RCC 7860 (cell line): ENCODE results near the gene MTMR1.

Source experiments
- DNase-seq: peaks from one replicate; pipeline ENCODE4 v3.0.0-alpha.2; 2015; ENCODE audit warnings: low spot score
- FAIRE-seq: peaks from 2 replicates; lab custom pipeline; 2012; peaks lifted over from hg19 to GRCh38; lab: Jason Lieb, UNC

Gene MTMR1

DNA sequence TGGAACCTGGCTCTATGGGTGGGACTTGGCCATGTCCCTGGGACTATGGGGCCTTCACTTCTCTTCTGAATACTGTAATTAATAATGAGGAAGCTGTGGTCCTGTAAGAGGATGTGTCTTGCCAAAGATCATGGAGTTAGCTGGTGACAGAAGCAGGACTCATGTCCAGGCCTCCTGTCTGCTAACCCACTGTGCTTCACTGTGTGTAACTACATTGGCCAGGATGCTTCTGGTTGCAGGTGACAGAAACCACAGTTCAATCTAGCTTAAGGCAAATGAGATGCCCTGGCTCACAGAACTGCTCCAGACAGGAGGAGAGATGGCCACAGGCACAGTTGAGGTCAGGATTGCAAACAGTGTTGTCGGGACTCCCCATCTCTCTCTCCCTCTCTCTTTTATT, 3.1 kb downstream of the MTMR1 start:
- FAIRE-seq (no peak), DNase-seq (no peak)

DNA sequence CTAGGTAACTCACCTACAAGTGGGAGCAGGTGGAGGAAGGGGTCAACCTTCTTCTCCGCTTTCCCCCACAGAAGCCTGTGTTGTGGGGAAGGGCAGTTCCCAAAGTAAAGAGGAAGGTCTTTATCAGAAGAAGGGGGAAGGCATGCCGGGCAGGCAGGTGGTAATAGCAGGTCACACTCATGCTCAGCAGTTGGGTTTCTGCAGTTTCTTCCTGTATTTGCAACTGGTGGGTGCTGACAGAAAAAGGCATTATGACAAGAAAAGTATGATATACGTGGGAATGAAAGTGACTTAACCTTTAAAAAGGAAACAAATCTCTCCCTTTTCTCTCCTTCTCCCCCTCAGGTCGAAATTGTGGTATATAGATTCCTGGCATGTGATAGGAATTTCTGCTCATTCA, 3.7 kb downstream of the MTMR1 start:
- no peak for FAIRE-seq

DNA sequence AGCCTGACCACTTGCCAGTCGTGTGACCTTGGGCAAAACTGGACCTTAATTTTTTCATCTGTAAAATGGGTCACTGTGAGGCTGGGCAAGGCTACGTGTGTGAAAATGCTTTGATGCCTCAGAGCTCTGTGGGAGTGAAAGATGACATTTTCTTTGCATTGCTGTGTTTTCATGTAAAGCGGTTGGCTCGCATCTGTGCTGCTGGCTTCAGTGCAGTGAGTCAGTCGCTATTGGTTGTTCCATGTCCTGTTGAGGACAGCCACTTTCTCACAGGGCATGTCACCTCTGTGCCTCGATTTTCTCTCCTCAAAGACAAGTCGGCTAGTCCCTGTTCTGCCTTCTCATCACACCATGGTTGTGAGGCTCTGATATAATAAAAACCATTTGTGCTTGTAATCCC, 4.4 kb downstream of the MTMR1 start:
- DNase-seq (no peak), FAIRE-seq (no peak)

More for the DNA sequence above, 3.7 kb downstream of the MTMR1 start:
- no peak for DNase-seq

DNA sequence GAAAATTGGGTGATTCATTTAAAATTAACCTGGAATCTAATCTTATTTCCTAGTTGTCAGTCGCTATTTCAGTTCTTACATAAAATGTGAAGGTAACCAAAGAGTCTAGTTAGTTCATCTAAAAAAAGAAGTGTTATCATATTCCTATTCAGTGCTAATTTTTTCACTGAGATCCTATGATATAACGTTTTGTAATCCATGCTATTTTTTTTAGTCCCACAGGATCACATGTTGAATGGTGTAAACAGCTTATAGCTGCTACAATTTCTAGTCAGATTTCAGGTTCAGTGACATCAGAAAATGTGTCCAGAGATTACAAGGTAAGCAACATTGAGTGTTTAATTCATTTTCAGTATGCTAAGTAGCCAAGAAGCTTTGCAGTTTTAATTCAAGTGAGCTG, 5.8 kb downstream of the MTMR1 start:
- DNase-seq: no peak

DNA sequence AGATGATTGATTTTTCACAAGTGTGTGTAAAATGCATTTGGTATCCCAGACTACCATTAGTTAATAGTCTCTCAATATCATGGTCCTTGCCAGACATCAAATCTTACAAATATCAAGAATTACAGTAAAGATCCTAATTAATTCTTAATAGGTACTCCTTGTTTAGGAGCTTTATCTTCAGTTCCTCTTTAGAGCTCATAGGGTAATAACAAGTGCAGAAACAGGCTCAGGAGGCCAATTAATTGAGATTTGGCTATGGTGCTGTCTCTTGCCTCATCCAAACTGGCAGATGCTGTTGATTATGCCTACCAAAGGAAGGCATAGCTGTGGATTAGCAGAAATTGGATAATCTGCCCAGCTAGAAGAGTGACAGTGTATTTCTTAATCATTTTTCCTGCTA, 6.9 kb downstream of the MTMR1 start:
- DNase-seq: no peak
- FAIRE-seq: no peak

More for the DNA sequence above, 5.8 kb downstream of the MTMR1 start:
- FAIRE-seq: no peak

DNA sequence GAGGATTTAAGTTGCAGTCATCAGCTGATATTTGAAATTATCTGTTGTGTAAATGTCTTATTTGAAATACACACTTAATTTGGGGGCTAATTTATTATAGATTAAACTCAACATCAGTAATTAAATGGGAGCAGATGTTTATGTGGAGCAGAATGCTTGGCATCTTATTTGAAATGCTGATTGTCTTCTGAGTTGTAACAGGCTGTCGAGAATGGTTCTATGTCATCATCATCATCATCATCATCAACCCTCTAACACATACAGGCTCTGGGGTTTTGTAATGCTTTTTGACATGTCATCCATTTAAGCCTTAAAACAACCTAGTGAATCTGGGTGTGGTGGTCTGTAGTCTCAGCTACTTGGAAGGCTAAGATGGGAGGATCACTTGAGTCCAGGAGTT, 8.2 kb downstream of the MTMR1 start:
- no peak for FAIRE-seq
- no peak for DNase-seq

DNA sequence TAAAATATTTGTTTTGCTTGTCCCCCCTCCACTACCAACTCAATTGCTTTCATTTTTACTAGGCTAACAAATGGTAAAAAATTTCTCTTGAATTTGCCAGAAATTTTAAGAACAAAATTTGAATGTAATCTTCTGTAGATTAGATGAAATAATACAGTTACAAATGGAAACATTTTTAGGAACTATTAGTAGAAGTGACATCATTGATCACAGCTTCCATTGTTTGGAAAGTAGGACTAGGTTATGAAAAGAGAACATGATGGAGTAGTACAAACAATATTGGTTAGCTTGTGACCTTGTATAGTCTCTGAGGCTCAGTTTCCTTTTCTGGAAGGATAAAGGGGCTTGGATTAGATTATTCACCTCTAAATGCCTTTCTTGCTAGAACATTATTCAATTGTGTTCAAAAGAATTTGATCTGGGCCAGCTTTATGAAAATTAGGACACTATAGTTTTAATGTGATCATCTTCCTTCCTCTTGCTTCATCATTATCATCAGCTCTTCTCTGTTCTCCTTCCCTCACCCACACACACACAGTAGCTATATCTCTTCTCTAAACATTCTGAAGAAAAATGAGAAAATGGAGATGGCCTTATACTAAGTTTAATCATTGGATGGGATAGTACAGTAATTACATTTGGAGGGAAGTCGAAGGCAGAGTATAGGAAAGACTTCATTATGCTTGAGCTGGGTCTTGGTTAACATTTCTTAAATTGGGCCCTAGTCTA, 9.9 kb downstream of the MTMR1 start:
- no peak for FAIRE-seq

DNA sequence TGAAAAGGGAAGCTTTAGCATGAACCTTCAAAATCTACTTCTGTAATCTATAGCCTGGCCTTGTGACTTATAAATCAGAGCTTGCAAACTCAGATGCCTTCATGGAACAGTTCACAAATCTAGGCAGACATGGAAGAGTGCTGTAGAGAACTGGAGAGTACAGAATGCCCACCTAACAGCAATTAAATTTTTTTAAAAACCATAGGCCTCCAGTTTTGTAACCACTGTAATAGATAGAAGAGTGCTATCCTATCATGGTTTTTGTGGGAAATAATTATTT, 10.4 kb downstream of the MTMR1 start:
- FAIRE-seq: no peak
- no peak for DNase-seq

More for the DNA sequence above, 9.9 kb downstream of the MTMR1 start:
- DNase-seq: no peak

DNA sequence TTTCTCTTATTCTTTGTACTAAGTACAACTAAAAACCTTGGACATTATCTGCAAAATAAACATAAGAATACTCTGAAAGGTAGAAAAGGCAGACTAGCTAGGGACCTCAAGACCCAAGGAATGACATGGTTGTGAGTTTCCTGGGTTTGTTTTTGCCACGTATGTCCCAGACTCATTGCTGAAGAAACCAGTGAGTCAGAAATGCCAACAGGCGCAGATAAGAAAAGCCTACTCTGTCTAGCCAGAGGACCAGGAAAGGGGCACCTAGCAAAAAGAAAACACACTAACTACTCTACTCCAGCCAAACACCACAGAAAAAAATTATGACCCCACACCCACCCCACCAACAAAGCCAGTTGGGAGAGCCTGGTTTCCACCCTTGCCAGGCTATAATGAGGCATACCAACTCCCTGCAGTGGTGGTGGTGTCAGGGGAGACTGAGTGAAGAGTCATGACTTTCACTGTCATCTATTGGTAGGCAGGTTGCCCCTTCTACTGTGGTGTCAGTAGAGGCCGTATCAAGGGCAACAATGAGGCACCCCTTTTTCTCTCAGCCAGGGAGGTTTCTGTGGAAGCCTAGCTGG, 10.9 kb downstream of the MTMR1 start:
- FAIRE-seq: no peak
- DNase-seq: peak; percentile 65

DNA sequence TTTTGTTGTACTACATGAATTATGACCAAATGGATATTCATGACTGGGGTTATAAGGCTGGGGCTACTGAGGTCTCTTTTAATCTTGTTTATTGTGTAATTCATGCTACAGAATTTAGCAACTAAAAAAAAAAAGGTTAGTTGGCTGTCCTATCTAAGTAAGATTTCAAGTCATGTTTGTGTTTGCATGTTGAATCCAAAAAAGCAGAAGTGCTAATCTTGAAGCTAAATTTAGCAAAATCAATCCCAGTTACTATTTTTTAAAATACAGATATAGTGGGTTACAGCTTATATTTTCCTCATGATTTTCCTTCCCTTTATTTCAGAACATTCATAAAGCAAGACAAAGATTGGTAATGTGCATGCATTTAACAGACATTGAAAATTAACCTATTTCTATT, 19.4 kb downstream of the MTMR1 start:
- DNase-seq (no peak), FAIRE-seq (no peak)

DNA sequence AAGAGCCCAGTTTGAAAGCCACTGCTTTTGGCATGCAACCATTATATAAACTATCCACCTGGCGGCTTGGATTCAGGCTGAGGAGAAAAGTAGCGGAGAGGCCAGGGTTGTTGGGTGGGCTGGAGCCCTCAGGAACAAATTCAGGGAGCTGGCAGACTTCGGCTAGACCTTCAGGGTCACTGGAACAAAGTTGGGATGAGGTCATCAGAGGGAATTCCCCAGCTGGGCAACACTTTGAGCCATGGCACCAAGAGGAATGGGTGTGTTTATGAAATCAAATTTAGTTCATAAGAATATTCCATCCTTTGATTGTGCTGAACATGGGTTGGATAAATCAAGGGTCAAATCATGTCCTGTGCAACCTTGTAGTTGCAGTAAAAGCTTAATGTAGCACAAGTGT, 22.0 kb downstream of the MTMR1 start:
- peak; percentile 6 for DNase-seq
- no peak for FAIRE-seq

DNA sequence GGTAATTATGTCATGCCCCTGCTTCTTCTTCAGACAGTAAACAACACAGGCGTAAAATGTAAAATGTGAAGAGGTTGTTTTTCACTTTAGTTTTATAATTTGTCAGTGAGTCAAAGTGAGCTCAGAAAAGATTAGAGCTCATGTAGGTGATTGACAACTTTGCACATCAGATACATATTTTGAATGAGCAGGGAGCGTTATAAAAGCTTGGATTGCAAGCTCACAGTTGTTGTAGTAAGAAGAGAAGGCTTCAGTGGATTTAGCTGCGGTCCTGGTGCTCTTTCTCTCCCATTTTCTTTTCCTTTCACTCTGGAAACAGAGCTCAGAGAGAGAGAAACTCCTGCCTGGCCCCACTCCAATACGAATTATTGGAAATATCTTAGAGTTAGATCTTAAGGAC, 26.4 kb downstream of the MTMR1 start:
- FAIRE-seq: no peak

DNA sequence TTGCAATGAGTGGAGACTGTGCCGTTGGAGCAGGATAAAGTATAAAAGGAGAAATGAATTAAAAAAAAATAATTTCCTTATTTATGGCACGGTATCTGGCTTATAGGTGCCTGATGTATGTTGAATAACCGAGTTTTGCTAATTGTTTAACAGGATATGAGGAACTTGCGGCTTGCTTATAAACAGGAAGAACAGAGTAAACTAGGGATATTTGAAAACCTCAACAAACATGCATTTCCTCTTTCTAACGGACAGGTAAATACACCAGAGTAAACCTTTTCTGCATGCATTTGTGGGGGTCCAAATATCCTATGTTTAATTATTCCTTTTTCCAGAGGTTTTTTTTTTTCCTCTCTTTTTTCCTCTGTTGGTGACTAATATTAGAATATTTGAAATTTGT, 36.8 kb downstream of the MTMR1 start:
- FAIRE-seq: no peak
- DNase-seq: no peak

More for the DNA sequence above, 26.4 kb downstream of the MTMR1 start:
- no peak for DNase-seq

DNA sequence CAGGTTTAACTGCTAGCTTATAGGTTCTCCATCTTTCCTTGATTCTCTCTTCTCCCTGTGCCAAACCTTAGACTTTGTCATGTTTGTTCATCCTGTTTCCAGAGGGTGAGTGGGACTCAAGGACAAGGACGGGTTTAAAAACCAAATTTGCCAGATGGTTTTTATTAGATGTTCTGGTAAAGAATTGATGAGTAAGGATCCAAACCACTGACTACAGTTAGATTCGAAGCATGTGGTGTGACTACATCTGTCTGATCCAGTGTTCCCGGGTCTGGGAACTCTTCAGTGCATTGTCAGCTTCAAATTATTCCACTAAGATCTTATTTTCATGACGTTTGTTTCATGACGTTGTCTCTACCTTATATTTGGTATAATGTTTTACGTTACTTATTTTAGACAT, 37.5 kb downstream of the MTMR1 start:
- DNase-seq (no peak), FAIRE-seq (no peak)

DNA sequence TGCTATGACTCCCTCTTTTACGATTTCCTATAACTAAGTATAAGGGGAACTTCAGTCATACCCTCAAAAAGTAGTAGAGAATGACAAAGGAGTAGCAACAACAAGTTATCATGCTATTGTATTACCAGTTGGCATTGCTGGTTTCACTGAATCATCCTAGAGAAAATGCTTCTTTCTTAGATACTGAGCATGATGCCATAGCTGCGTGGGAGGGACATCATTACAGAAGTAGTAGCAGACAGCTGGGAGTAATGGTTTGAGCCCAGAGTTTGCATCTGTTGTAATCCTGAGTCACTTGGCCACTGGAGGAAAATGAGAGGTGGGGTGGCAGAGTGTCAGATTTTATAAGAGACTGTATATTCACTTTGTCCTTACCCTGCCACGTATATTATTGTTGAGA, 38.6 kb downstream of the MTMR1 start:
- peak; percentile 68 for DNase-seq
- peak; percentile 40 for FAIRE-seq

DNA sequence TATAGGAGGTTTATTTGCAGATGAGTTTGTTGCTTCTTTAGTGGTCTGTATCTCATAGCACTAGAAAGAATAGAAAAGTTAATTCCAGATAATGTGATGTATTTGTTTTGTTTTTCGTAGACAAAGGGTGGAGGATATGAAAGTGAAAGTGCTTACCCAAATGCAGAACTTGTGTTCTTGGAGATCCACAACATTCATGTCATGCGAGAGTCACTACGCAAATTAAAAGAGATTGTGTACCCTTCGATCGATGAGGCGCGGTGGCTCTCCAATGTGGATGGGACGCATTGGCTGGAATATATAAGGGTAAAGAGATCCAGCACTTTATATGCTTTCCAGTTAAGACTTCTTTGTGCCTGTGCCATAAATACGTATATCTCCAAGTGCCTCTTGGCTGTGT, 43.3 kb downstream of the MTMR1 start:
- DNase-seq: no peak
- no peak for FAIRE-seq

DNA sequence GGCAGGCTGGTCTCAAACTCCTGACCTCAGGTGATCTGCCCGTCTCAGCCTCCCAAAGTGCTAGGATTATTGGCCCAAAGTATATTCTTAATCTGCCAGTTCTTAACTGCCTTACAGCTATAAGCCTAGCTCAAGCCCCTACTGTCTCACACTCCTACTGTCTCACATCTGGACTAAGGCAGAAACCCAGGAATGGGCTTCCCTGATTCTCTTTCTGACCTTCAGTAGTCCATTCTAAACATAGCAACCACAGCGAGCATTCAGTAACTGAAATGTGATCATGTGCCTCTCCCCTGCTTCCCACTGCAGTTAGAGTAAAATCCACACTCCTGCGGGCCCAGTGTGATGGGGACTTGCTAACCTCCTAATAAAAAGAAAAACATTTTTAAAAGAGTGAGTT, 58.9 kb downstream of the MTMR1 start:
- FAIRE-seq: no peak

DNA sequence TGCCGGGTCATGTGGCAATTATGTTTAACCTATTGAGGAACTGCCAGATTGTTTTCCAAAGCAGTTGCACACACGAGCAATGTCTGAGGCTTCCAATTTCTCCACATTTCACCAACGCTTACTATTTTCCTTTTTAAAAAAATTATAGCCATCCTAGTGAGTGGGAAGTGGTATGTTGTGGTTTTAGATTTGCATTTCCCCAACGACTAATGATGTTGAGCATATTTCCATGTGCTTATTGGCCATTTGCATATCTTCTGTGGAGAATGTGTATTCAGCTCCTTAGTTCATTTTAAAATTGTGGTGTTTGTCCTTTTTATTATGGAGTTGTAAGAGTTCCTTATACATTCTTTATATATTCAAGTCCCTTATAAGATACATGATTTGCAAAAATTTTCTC, 60.2 kb downstream of the MTMR1 start:
- DNase-seq (no peak), FAIRE-seq (no peak)

More for the DNA sequence above, 58.9 kb downstream of the MTMR1 start:
- DNase-seq: no peak

DNA sequence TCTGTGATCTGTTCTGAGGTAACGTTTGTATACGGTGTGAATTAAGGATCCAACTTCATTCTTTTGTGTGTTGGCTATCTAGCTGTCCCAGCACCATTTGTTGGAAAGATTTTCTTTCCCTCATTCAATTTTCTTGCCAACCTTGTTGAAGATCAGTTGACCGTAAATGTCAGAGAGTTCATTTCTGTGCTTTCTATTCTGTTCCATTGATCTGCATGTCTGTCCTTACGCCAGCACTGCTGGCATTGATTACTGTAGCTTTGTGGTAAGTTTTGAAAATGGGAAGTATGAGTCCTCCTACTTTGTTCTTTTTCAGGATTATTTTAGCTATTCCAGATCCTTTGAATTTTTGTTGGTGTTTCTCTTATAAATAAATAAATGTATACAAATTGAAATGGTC, 60.8 kb downstream of the MTMR1 start:
- FAIRE-seq (no peak), DNase-seq (no peak)

DNA sequence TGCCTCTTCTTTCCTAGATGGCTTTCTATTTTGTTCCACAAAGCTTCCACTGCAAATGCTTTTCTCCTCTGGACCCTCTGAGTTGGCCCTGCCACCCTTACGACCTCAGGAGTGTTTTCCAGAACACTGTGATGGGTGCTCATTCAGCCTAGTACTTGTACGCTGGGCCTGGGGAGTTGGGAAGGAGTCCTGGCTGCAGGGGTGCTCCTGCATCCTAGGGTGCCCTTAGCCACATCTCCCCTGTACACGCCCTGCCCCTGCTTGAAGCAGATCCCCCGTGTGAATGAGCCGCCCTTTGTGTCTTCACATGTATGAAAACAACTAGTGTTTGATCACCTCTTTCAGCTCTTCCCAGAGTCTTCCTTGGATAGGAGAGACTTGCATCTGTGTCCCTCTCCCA, 64.2 kb downstream of the MTMR1 start:
- FAIRE-seq (no peak), DNase-seq (no peak)

DNA sequence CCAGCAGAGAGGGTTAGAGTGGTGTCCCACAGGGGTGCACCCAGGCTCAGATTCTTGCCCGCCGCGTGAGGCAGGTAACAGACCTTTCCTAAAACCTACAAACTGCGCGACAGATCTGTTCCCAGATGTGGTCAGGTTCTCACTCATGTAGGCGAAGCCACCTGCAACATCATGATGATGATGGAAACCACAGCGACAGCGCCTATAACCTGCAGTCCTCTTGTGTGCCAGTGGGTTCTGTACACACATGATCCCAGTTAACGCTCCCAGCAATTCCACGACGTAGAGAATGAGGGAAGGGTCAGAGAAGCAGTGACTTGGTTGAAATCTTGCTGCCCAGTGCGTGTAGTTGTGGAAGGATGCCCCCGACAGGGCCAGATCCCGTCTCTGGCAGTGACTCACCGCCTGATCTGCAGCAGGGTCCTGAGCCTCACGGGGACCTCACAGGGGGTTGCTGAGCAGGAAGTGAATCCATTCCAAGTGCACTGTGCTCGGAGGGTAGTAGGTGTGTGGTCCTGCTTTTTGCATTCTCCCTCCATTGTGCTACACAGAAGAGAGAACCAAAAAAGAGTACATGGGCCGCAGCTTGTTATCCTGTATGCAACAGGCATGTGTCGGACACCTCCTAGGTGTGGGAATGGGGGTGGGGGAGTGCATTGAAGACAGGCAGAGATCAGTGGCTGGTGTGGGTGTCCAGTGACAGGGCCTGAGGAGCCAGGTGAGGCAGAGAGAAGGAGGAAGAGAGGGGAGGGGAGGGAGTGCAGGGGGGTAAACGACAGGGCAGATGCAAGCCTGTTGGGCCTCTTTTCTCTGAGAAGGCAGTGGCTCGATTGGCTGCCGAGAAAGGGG, 66.6 kb downstream of the MTMR1 start:
- DNase-seq: no peak
- FAIRE-seq: no peak

DNA sequence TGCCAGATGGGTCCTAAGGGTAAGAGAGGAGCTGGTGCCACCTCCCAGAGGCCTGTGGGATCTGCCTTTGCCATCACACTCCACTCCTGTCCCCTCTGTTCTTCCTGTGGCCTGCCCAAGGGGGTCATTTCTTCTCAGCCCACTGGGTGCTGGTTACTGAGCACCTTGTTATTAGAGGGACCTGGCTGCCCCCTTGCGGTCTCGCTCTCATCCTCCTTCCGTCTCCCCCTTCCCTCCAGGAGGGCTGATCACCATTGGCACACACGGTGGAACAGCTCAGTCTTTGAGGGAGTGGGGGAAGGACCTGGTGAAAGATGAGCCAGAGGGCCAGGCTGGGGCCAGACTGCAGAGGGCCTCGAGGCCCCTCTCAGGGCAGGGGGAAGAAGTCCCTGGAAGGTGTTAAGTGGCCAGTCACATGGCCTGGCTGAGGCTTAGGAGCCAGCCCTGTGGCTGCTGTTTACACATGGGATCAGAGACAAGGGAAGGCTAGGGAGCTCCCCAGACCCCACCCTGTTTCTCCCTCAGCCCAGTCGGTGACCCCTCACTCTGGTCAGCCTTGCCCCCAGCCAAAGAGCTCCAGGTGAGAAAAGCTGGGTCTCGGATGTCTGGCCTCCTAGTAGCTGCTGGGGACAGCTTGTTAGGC, 68.1 kb downstream of the MTMR1 start:
- no peak for FAIRE-seq
- no peak for DNase-seq
